Inflammatory macrophage treated with lipopolysaccharide for 1 hour (primary cell): ENCODE measurements around the gene HOXD8.

Experiments
- DNase-seq, 2 donors: peaks; one replicate each; pipeline ENCODE4 v3.0.0-alpha.2; 2020 to 2022

Gene HOXD8

GRCh38 chr2:176174824-176175708, 45.6 kb downstream of the HOXD8 start:
- DNase-seq: no peak

- DNase-seq: no peak
Measured at GRCh38 chr2:176175709-176176607, 46.5 kb downstream of the HOXD8 start.

- DNase-seq: no peak
Measured at GRCh38 chr2:176177580-176178037, 48.1 kb downstream of the HOXD8 start.

GRCh38 chr2:176178038-176178756, 48.7 kb downstream of the HOXD8 start:
- DNase-seq: no peak

GRCh38 chr2:176178757-176179295, 49.3 kb downstream of the HOXD8 start:
- no peak for DNase-seq

GRCh38 chr2:176181551-176181950, 52.0 kb downstream of the HOXD8 start:
- DNase-seq: no peak
